Measurements from ENCODE around the gene RASSF5.

- TF ChIP-seq CTCF (IDR thresholded peaks at IDR 0.05; ENCODE audit: borderline replicate concordance, extremely low read depth, low read length, poor library complexity, severe bottlenecking) (peak; percentile 59), EZH2 (IDR thresholded peaks at IDR 0.05; ENCODE audit: borderline replicate concordance, low read depth, low read length, severe bottlenecking) (no peak)
Measured at GRCh38 chr1:206469933-206470691, 37.2 kb upstream of the RASSF5 start, which contains the start of gene IKBKE.

All from DND-41 (cell line).